Transverse colon (tissue), 4 donors: ENCODE data around the gene IQCM. TPM values are rescaled to one million over a fixed set of nuclear protein-coding genes. Genes with fewer than 3 reads are reported as not detected.

Source experiments
- DNase-seq: peaks from one replicate; pipeline ENCODE4 v3.0.0-alpha.2; 2019
- H3K27ac ChIP-seq, 4 donors: fragments of 200-600 bp; sonication (generic); 2 replicates each; pipeline ENCODE4 v1.5.1; 2016 to 2018; ENCODE audit warnings: inconsistent platforms in 4 of 4
- H3K27me3 ChIP-seq: fragments of 200-600 bp; sonication (generic); 2 replicates; pipeline ENCODE4 v1.5.1; 2017; ENCODE audit warnings: inconsistent platforms
- H3K36me3 ChIP-seq, 4 donors: fragments of 200-600 bp; sonication (generic); 2 replicates each; pipeline ENCODE4 v1.5.1; 2017 to 2019; ENCODE audit warnings: inconsistent platforms in 4 of 4
- H3K4me1 ChIP-seq, 4 donors: fragments of 200-600 bp; sonication (generic); 2 replicates each; pipeline ENCODE4 v1.5.1; 2017 to 2020; ENCODE audit warnings: inconsistent platforms in 4 of 4
- H3K4me3 ChIP-seq, 4 donors: fragments of 200-600 bp; sonication (generic); 1 replicate in 1 of 4; 2 replicates in 3 of 4; pipeline versions ENCODE4 v1.5.1 to v1.6.1; 2017 to 2019; ENCODE audit warnings: inconsistent platforms in 4 of 4
- H3K9me3 ChIP-seq, 2 donors: fragments of 200-600 bp; sonication (generic); 2 replicates each; pipeline ENCODE4 v1.5.1; 2017 to 2019; ENCODE audit warnings: inconsistent platforms in 2 of 2
- EP300 ChIP-seq: sonication (generic); formaldehyde crosslinking; IDR thresholded peaks from one replicate; pipeline ENCODE4 v1.6.1; 2017; ENCODE audit warnings: antibody characterized with exemption, low read depth
- POLR2A ChIP-seq: fragments of 450-650 bp; IDR thresholded peaks from one replicate; pipeline ENCODE4 v1.6.1; 2016; ENCODE audit warnings: antibody characterized with exemption, mild to moderate bottlenecking, moderate library complexity
- POLR2AphosphoS5 ChIP-seq, 3 donors: sonication (generic); formaldehyde crosslinking; IDR thresholded peaks; one replicate each; pipeline ENCODE4 v1.6.1; 2016; ENCODE audit warnings: antibody characterized with exemption in 3 of 3
- WGBS, 2 donors: methylation state at CpG; one replicate each; pipeline ENCODE4 v1.1.5; 2018; ENCODE audit warnings: low coverage in 1 of 2; 5-methylcytosine and 5-hydroxymethylcytosine counted together
- in situ Hi-C, 4 donors: fragments of 200-750 bp; cut with MboI; loops; one replicate each; pipeline versions ENCODE4 v1.15.0 to v1.15.1; 2017; ENCODE audit warnings: low sequenced_read_pairs in 3 of 4, low pct_ligation_motif_present in 1 of 4, low pct_unique_long_range_greater_than_20kb in 1 of 4
- intact Hi-C: fragments of 100-400 bp; cut with DNase I; formaldehyde crosslinking; loops from one replicate; pipeline ENCODE4 v1.15.1; 2023; ENCODE audit warnings: low total_unique reads
- total RNA-seq, 4 donors: library from RNA; depleted of rRNA; stranded (reverse); fragments of >200 nt; gene quantifications; one replicate each; pipeline ENCODE4 v1.1.0, GENCODE V29; 2016
- TF ChIP-seq, protein P1 (sequence below), 5 experiments: fragments of 200-600 bp in 3 of 5; fragments of 450-650 bp in 2 of 5; sonication (generic) in 3 of 5; IDR thresholded peaks; 1 replicate in 2 of 5; 2 replicates in 3 of 5; pipeline ENCODE4 v1.5.1; 2016 to 2017; ENCODE audit warnings: antibody characterized with exemption in 5 of 5, inconsistent platforms in 3 of 5, mild to moderate bottlenecking in 2 of 5, moderate library complexity in 1 of 5

Gene IQCM
- total RNA-seq, 4 donors from 2014 or later: 4.0 to 8.6 (median 8.5) TPM

DNA sequence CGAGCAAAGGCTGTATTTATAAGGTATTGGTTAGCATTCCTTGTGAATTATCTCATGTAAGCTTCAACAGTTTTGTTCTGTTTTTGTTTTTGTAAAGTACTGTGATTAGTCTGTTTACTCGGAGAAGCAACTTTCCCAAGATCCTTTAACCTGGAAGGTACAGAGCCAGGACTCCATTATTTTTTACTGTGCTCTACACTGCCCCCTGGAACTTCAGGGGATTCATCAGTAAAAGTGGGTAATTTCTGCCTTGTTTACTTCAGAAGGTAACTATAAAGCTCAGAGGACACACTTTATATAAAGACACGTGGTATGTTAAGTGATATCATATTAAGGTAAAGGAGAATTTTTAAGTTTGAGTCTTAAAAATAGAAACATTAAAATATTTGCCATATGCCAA lies 124.9 kb downstream of the IQCM start:
- intact Hi-C loops: no loop called here
- H3K27ac ChIP-seq: no peak overlapping the region
- no peaks in the 10 kb centered on the region for H3K27me3 ChIP-seq
- no peaks in the 10 kb centered on the region for H3K9me3 ChIP-seq
- 73 to 79% methylated on average over 3 of the region's 3 CpGs for WGBS, 2 donors
- H3K4me1 ChIP-seq: no peaks in the 10 kb centered on the region
- in situ Hi-C loops: no loop called here
- TF ChIP-seq POLR2A (no peak), POLR2AphosphoS5 (IDR thresholded peaks at IDR 0.05) (no peak), EP300 (no peak)
- TF ChIP-seq, protein P1, sequence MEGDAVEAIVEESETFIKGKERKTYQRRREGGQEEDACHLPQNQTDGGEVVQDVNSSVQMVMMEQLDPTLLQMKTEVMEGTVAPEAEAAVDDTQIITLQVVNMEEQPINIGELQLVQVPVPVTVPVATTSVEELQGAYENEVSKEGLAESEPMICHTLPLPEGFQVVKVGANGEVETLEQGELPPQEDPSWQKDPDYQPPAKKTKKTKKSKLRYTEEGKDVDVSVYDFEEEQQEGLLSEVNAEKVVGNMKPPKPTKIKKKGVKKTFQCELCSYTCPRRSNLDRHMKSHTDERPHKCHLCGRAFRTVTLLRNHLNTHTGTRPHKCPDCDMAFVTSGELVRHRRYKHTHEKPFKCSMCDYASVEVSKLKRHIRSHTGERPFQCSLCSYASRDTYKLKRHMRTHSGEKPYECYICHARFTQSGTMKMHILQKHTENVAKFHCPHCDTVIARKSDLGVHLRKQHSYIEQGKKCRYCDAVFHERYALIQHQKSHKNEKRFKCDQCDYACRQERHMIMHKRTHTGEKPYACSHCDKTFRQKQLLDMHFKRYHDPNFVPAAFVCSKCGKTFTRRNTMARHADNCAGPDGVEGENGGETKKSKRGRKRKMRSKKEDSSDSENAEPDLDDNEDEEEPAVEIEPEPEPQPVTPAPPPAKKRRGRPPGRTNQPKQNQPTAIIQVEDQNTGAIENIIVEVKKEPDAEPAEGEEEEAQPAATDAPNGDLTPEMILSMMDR (IDR thresholded peaks at IDR 0.05): no peak
- H3K36me3 ChIP-seq: no peaks in the 10 kb centered on the region
- no peak overlapping the region for H3K4me3 ChIP-seq
- no peak for DNase-seq

DNA sequence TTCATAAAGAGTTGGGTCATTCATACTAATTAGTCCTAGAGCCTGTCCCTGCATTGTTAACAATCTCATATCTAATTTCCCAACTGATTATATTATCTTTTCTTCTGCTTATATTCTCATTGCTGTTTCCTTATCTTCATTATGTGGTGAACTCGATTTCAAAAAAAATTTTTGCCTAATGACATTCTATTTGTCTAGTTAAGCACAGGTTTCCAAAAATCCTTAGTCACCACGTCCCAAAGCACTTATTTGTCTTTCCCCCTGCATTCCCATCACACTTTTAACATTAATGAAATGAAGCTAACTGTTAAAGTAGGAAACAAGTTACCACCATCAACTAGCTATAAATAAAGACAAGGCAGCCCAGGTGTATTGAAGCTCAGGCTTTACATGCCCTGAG lies 131.1 kb downstream of the IQCM start:
- DNase-seq: no peak
- no peaks in the 10 kb centered on the region for H3K9me3 ChIP-seq
- H3K27me3 ChIP-seq: no peaks in the 10 kb centered on the region
- no peak for TF ChIP-seq EP300
- TF ChIP-seq, protein P1 (IDR thresholded peaks at IDR 0.05): no peak
- TF ChIP-seq POLR2A: no peak
- TF ChIP-seq POLR2AphosphoS5 (IDR thresholded peaks at IDR 0.05): no peak
- H3K27ac ChIP-seq: no peak overlapping the region
- intact Hi-C loops (no loop called here), in situ Hi-C loops (no loop called here)
- no peak overlapping the region for H3K4me3 ChIP-seq
- no peaks in the 10 kb centered on the region for H3K4me1 ChIP-seq
- H3K36me3 ChIP-seq: no peaks in the 10 kb centered on the region
- 73 to 74% methylated on average over 2 of the region's 2 CpGs for WGBS, 2 donors

DNA sequence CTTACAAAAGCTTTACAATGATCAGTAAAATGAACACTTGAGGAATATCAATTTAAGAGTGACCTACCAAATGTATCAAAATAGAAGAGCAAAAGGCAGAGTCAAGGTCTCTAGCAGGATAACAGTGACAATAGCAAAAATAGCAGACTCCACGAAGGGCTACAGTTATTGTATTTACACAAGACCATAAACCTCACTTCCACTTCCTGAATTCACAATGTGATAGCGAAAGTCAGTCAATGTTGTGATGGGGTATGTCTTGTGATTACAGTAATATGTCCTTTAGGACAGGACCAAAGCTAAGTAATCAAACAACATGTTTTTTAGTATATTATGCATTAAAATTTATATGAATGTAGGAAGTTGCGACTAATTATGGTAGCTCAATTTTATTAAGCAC lies 139.6 kb downstream of the IQCM start:
- intact Hi-C loops: no loop called here
- no peak for TF ChIP-seq POLR2A
- TF ChIP-seq, protein P1 (IDR thresholded peaks at IDR 0.05): no peak
- no peak for TF ChIP-seq EP300
- no peak for TF ChIP-seq POLR2AphosphoS5 (IDR thresholded peaks at IDR 0.05)
- in situ Hi-C loops: no loop called here
- Histone ChIP-seq H3K4me1 (no peaks in the 10 kb centered on the region), H3K27ac (no peak overlapping the region), H3K9me3 (peaks cover 0 to 7% of the 10 kb centered on the region in 2 donors), H3K4me3 (no peak overlapping the region), H3K27me3 (no peaks in the 10 kb centered on the region), H3K36me3 (peaks cover 0 to 6% (median 0%) of the 10 kb centered on the region in 4 donors)
- 50 to 51% methylated on average over 3 of the region's 3 CpGs for WGBS, 2 donors
- DNase-seq: no peak

DNA sequence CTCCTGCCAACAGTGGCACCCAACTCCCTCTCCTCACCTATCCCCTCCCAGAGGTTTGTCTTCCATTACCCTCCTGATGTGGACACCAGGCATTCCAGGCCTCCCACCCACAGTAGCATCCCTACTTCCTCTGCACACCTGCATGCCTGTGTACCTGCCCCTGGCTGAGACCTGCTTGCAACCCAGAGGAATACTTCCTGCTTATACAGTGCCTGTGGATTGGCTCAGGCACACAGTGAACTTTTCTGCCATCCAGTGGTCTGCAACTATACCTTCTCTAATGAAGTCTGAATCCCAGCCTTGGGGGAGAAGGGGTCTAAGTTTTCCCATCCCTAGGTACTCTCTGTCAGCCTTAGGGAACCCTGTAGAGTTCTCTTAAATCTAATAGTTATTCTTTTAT lies 169.9 kb downstream of the IQCM start:
- DNase-seq: no peak
- Histone ChIP-seq H3K4me3 (no peak overlapping the region), H3K27me3 (no peaks in the 10 kb centered on the region), H3K4me1 (no peaks in the 10 kb centered on the region), H3K9me3 (no peaks in the 10 kb centered on the region), H3K36me3 (no peaks in the 10 kb centered on the region), H3K27ac (no peak overlapping the region)
- TF ChIP-seq, protein P1 (IDR thresholded peaks at IDR 0.05): no peak
- TF ChIP-seq POLR2A: no peak
- no peak for TF ChIP-seq EP300
- TF ChIP-seq POLR2AphosphoS5 (IDR thresholded peaks at IDR 0.05): no peak
- intact Hi-C loops (no loop called here), in situ Hi-C loops (no loop called here)
